IMR-90 (cell line): ENCODE measurements around the gene FADS6. TPM values are rescaled to one million over a fixed set of nuclear protein-coding genes. Genes with fewer than 3 reads are reported as not detected.

Experiments
- ATAC-seq: fragments of 200-7000 bp; cut with Tn5 transposase; 2 replicates; pipeline ENCODE4 v1.9.1; 2020; ENCODE audit warnings: low read depth, mild to moderate bottlenecking, moderate library complexity
- BruUV-seq: library from RNA; stranded (reverse); fragments of 400-500 nt; replicated peaks from 2 replicates; lab custom pipeline; 2021; lab: Mats Ljungman, UMichigan
- CTCF ChIA-PET: fragments of 300-600 bp; formaldehyde crosslinking; extraction: SDS; loops from one replicate; lab custom pipeline; 2021; ENCODE audit warnings: antibody characterized with exemption; lab: Yijun Ruan, JAX
- POLR2A ChIA-PET: fragments of 300-600 bp; sonication (Branson Sonifier 250); formaldehyde crosslinking; loops from one replicate; lab custom pipeline; 2022; ENCODE audit warnings: antibody characterized with exemption; ENCODE audit not compliant: unreplicated experiment; lab: Charles Lee
- DNase-seq: peaks from one replicate; pipeline ENCODE4 v3.0.0; 2013
- H2AFZ ChIP-seq: replicated peaks from 2 replicates; pipeline ENCODE3; 2013; ENCODE audit warnings: low read length, mild to moderate bottlenecking; ENCODE audit not compliant: poor library complexity
- H2AK5ac ChIP-seq: 2 replicates; pipeline ENCODE4 v1.6.1; 2013; ENCODE audit warnings: low read depth, low read length, inconsistent platforms
- H2AK9ac ChIP-seq: replicated peaks from 2 replicates; pipeline ENCODE3; 2013; ENCODE audit warnings: mild to moderate bottlenecking, low read depth, low read length, moderate library complexity; ENCODE audit not compliant: poor library complexity
- H2BK120ac ChIP-seq: 2 replicates; pipeline ENCODE4 v1.6.1; 2013; ENCODE audit warnings: low read depth, low read length, inconsistent platforms
- H2BK15ac ChIP-seq: 3 replicates; pipeline ENCODE4 v1.6.1; 2013; ENCODE audit warnings: low read depth, low read length, inconsistent platforms
- H2BK20ac ChIP-seq: 2 replicates; pipeline ENCODE4 v1.6.1; 2013; ENCODE audit warnings: low read depth, mild to moderate bottlenecking, inconsistent platforms, low read length, moderate library complexity
- H2BK5ac ChIP-seq: 2 replicates; pipeline ENCODE4 v1.6.1; 2013; ENCODE audit warnings: mild to moderate bottlenecking, low read depth, low read length, inconsistent platforms; ENCODE audit not compliant: poor library complexity, severe bottlenecking
- H3K14ac ChIP-seq: replicated peaks from 2 replicates; pipeline ENCODE4 v1.6.1; 2013; ENCODE audit warnings: low read depth, low read length, inconsistent platforms
- H3K18ac ChIP-seq: 2 replicates; pipeline ENCODE4 v1.6.1; 2013; ENCODE audit warnings: low read depth, low read length, control low read depth
- H3K23ac ChIP-seq: 2 replicates; pipeline ENCODE4 v1.6.1; 2013; ENCODE audit warnings: low read depth, low read length, inconsistent platforms
- H3K27ac ChIP-seq: 2 replicates; pipeline ENCODE4 v1.5.1; 2013; ENCODE audit warnings: mild to moderate bottlenecking, control low read depth, low read length; ENCODE audit not compliant: insufficient read depth
- H3K27me3 ChIP-seq: 2 replicates; pipeline ENCODE4 v1.6.1; 2013; ENCODE audit warnings: low read length; ENCODE audit not compliant: control insufficient read depth, insufficient read depth
- H3K36me3 ChIP-seq: 2 replicates; pipeline ENCODE4 v1.6.1; 2013; ENCODE audit warnings: low read length, mixed read lengths; ENCODE audit not compliant: control insufficient read depth, insufficient read depth
- H3K4ac ChIP-seq: 2 replicates; pipeline ENCODE4 v1.6.1; 2013; ENCODE audit warnings: low read depth, low read length, inconsistent platforms
- H3K4me1 ChIP-seq: 2 replicates; pipeline ENCODE4 v1.6.1; 2013; ENCODE audit warnings: low read length, mixed read lengths; ENCODE audit not compliant: control insufficient read depth, insufficient read depth
- H3K4me2 ChIP-seq: 2 replicates; pipeline ENCODE4 v1.6.1; 2013; ENCODE audit warnings: low read depth, mild to moderate bottlenecking, control low read depth, low read length, moderate library complexity
- H3K4me3 ChIP-seq: 2 replicates; pipeline ENCODE4 v1.5.1; 2013; ENCODE audit warnings: low read depth, mild to moderate bottlenecking, control low read depth, low read length, moderate library complexity; ENCODE audit not compliant: insufficient read depth
- H3K56ac ChIP-seq: 2 replicates; pipeline ENCODE4 v1.6.1; 2013; ENCODE audit warnings: low read length, inconsistent platforms; ENCODE audit not compliant: insufficient read depth; ENCODE audit errors: extremely low read depth
- H3K79me1 ChIP-seq, 2 experiments: 2 replicates each; pipeline ENCODE4 v1.6.1; 2013; ENCODE audit warnings: low read length in 2 of 2, inconsistent platforms in 1 of 2, low read depth in 1 of 2
- H3K9ac ChIP-seq: 2 replicates; pipeline ENCODE4 v1.6.1; 2013; ENCODE audit warnings: low read depth, low read length, control low read depth
- H3K9me1 ChIP-seq: 2 replicates; pipeline ENCODE4 v1.6.1; 2013; ENCODE audit warnings: low read length, inconsistent platforms; ENCODE audit not compliant: insufficient read depth
- H3K9me3 ChIP-seq: 2 replicates; pipeline ENCODE4 v1.6.1; 2013; ENCODE audit warnings: low read length; ENCODE audit not compliant: control insufficient read depth, insufficient read depth
- H4K20me1 ChIP-seq: 2 replicates; pipeline ENCODE4 v1.6.1; 2013; ENCODE audit warnings: low read length, inconsistent platforms; ENCODE audit not compliant: insufficient read depth
- H4K5ac ChIP-seq: 2 replicates; pipeline ENCODE4 v1.6.1; 2013; ENCODE audit warnings: mild to moderate bottlenecking, low read depth, low read length, control low read depth
- H4K8ac ChIP-seq, 2 experiments: 2 replicates each; pipeline ENCODE4 v1.6.1; 2013; ENCODE audit warnings: low read depth in 2 of 2, low read length in 2 of 2, control low read depth in 1 of 2, inconsistent platforms in 1 of 2
- H4K91ac ChIP-seq: 2 replicates; pipeline ENCODE4 v1.6.1; 2013; ENCODE audit warnings: low read depth, low read length, inconsistent platforms; ENCODE audit not compliant: insufficient read depth
- CEBPB ChIP-seq: IDR thresholded peaks from 2 replicates; pipeline ENCODE4 v1.6.1; 2012; ENCODE audit warnings: low read depth, low read length, improper control_type of control experiment
- CHD1 ChIP-seq: IDR thresholded peaks from 2 replicates; pipeline ENCODE4 v1.6.1; 2012; ENCODE audit warnings: low read depth, low read length, improper control_type of control experiment
- FOS ChIP-seq: fragments of 150-350 bp; IDR thresholded peaks from 2 replicates; pipeline ENCODE4 v1.6.1; 2016; ENCODE audit warnings: low read depth, low read length
- MAZ ChIP-seq: IDR thresholded peaks from 2 replicates; pipeline ENCODE4 v1.6.1; 2012; ENCODE audit warnings: low read depth, mild to moderate bottlenecking, low read length, improper control_type of control experiment, moderate library complexity, borderline replicate concordance
- POLR2A ChIP-seq: IDR thresholded peaks from 2 replicates; pipeline ENCODE4 v1.6.1; 2012; ENCODE audit warnings: mild to moderate bottlenecking, low read depth, low read length
- RAD21 ChIP-seq: IDR thresholded peaks from 2 replicates; pipeline ENCODE4 v1.6.1; 2012; ENCODE audit warnings: low read length, improper control_type of control experiment
- USF2 ChIP-seq: fragments of 150-350 bp; IDR thresholded peaks from 2 replicates; pipeline ENCODE4 v1.6.1; 2017; ENCODE audit warnings: mild to moderate bottlenecking, antibody characterized with exemption, low read length, low read depth
- WGBS, 2 experiments: methylation state at CpG; one replicate each; pipeline versions ENCODE4 v1.1.5 to v1.1.7; 2013; ENCODE audit warnings: missing lambda C conversion rate in 2 of 2; ENCODE audit not compliant: insufficient read length in 1 of 2; ENCODE audit errors: extremely low coverage in 2 of 2; 5-methylcytosine and 5-hydroxymethylcytosine counted together
- dilution Hi-C: fragments of 300-500 bp; cut with HindIII; formaldehyde crosslinking; loops from one replicate; pipeline ENCODE4 v1.14.3; 2018; ENCODE audit warnings: low sequenced_read_pairs; ENCODE audit not compliant: unreplicated experiment
- in situ Hi-C: fragments of 300-500 bp; cut with MboI; formaldehyde crosslinking; loops from 3 replicates; pipeline ENCODE4 v1.14.3; 2019; ENCODE audit warnings: low sequenced_read_pairs, inconsistent platforms, mixed read lengths
- intact Hi-C: fragments of 100-400 bp; cut with micrococcal nuclease; formaldehyde crosslinking; loops from 2 replicates; pipeline ENCODE4 v1.10.0; 2022
- polyA plus RNA-seq, 3 experiments: library from polyadenylated mRNA; depleted of rRNA; stranded (reverse); fragments of >200 nt; gene quantifications; 2 replicates each; pipeline ENCODE4 v1.2.3, GENCODE V29; 2012; ENCODE audit warnings: low replicate concordance in 1 of 3
- total RNA-seq: library from RNA; depleted of rRNA; stranded (reverse); fragments of >200 nt; gene quantifications from 2 replicates; pipeline ENCODE4 v1.2.3, GENCODE V29; 2012
- TF ChIP-seq, protein P1 (sequence below): conservative IDR thresholded peaks from 2 replicates; pipeline ENCODE4 v1.5.1; 2012; ENCODE audit warnings: mild to moderate bottlenecking, low read depth, low read length, improper control_type of control experiment

FADS6 gene
- total and polyA plus RNA-seq, 2 of the 4 experiments (the other 2 are of a cell fraction) = not detected

- H2AK5ac ChIP-seq = no peak overlapping the region
- peaks cover 9% of the 10 kb centered on the region; the same call in 1 of the 2 replicates for H3K36me3 ChIP-seq
- H3K9me3 ChIP-seq = no peaks in the 10 kb centered on the region; the same call in 1 of the 2 replicates
- H3K27ac ChIP-seq = no peak overlapping the region
- dilution Hi-C loops = no loop called here
- peak overlapping the region; percentile 70 for H2AK9ac ChIP-seq
- H3K4me3 ChIP-seq = no peak overlapping the region
- peaks cover 50% of the 10 kb centered on the region for H3K27me3 ChIP-seq
- TF ChIP-seq RAD21 (no peak), FOS (no peak), MAZ (no peak), CEBPB (no peak), POLR2A (no peak), CHD1 (no peak), USF2 (no peak)
- TF ChIP-seq, protein P1, sequence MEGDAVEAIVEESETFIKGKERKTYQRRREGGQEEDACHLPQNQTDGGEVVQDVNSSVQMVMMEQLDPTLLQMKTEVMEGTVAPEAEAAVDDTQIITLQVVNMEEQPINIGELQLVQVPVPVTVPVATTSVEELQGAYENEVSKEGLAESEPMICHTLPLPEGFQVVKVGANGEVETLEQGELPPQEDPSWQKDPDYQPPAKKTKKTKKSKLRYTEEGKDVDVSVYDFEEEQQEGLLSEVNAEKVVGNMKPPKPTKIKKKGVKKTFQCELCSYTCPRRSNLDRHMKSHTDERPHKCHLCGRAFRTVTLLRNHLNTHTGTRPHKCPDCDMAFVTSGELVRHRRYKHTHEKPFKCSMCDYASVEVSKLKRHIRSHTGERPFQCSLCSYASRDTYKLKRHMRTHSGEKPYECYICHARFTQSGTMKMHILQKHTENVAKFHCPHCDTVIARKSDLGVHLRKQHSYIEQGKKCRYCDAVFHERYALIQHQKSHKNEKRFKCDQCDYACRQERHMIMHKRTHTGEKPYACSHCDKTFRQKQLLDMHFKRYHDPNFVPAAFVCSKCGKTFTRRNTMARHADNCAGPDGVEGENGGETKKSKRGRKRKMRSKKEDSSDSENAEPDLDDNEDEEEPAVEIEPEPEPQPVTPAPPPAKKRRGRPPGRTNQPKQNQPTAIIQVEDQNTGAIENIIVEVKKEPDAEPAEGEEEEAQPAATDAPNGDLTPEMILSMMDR = no peak
- peak; percentile 12; the same call in 1 of the 2 replicates for ATAC-seq
- WGBS, 2 experiments = 6% methylated on average over 28 of the region's 36 CpGs; no CpG with 5 or more reads in 1 of the 2 experiments
- H3K18ac ChIP-seq = no peak overlapping the region
- peak overlapping the region; percentile 33; the same call in 1 of the 2 replicates for H3K23ac ChIP-seq
- in situ Hi-C loops = loop anchor here (25.0 kb wide), 1 partner anchor 649 kb away; the partner anchor contains the start of genes RPL38 and TTYH2
- H2BK120ac ChIP-seq = no peak overlapping the region
- no peak overlapping the region for H3K4ac ChIP-seq
- H4K8ac ChIP-seq = no peak overlapping the region
- BruUV-seq = no TSS peak
- CTCF ChIA-PET = interaction anchor here (0.6 to 1.2 kb wide), 3 partner anchors 70 to 772 kb away, joined by 3 read pairs; no protein-coding TSS in a partner anchor
- H3K9ac ChIP-seq = no peak overlapping the region
- H3K79me1 ChIP-seq = no peaks in the 10 kb centered on the region
- no peak overlapping the region for H2AFZ ChIP-seq
- H4K5ac ChIP-seq = no peak overlapping the region
- no peak overlapping the region for H3K14ac ChIP-seq
- no peak overlapping the region for H2BK5ac ChIP-seq
- intact Hi-C loops = loop anchor here (10.0 kb wide), 1 partner anchor 487 kb away; no protein-coding TSS in a partner anchor
- H2BK15ac ChIP-seq = no peak overlapping the region
- H2BK20ac ChIP-seq = no peak overlapping the region
- no peak for DNase-seq
- peaks cover 4% of the 10 kb centered on the region; the same call in 1 of the 2 replicates for H4K20me1 ChIP-seq
- no peaks in the 10 kb centered on the region; the same call in 1 of the 2 replicates for H3K4me1 ChIP-seq
- H3K4me2 ChIP-seq = no peak overlapping the region
- H3K9me1 ChIP-seq = no peaks in the 10 kb centered on the region
- no peak overlapping the region for H3K56ac ChIP-seq
- no peak overlapping the region for H4K91ac ChIP-seq
- POLR2A ChIA-PET = interaction anchor here (0.5 to 1.4 kb wide), 2 partner anchors 9 to 12 kb away, joined by 3 to 5 read pairs; partner anchors contain the start of gene FDXR
Observed at GRCh38 chr17:74861662-74862107, 31.7 kb downstream of the FADS6 start.
